ENCODE results near the gene PHC2. TPM values are rescaled to one million over a fixed set of nuclear protein-coding genes. Genes with fewer than 3 reads are reported as not detected.

PHC2 gene
- total RNA-seq, 1 experiment from 2014 or later, result 9.4 TPM

DNA sequence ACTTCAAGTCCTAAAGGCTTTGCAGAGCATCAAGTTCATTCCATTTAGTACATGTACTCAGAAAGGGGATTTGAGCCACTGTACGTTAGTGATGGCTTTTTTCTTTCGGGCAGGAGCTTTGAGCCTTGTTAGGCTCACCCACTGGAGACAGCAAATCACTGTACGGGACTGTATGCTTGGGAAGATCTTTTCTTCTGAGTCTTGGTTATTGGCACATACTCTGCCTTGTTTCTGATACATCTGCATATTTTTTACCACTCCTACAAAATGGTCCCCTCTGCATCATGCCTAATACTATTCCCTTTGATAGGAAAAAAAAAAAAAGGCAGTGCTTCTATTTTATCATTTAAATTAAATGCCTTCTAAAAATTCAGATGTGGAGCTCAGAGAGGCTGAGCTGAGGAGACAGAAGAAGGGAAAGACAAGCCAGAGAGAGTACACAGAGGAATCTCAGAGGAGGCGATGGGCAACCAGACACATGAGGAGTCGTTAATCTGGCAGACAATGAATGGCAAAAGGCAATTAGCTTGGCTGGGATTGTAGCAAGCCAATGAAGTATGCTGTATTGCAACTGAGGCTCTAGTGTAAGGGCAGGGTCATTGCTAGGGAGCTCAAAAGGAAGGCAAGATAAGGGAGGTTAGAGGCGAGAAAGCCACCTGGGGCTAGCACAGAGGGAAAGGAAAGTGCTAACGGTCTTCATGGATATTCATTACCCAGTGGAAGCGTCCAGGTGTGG is 39.4 kb downstream of the PHC2 start:
- H3K4me1 Mint-ChIP-seq, result peaks cover 12 to 26% of the 10 kb centered on the region in 2 experiments
- Histone ChIP-seq H3K79me2 (ENCODE audit: insufficient read depth, low read length) (no peaks in the 10 kb centered on the region), H3K79me1 (ENCODE audit: insufficient read depth, low read depth, low read length, poor library complexity, severe bottlenecking) (no peaks in the 10 kb centered on the region), H3K23me2 (ENCODE audit: insufficient read length, low read depth, low read length, poor library complexity, severe bottlenecking) (no peaks in the 10 kb centered on the region), H2BK15ac (ENCODE audit: low read depth, low read length) (no peak overlapping the region), H2AFZ (ENCODE audit: low read length) (no peak overlapping the region), H2AK5ac (ENCODE audit: insufficient read length, low read length) (no peak overlapping the region), H2BK5ac (ENCODE audit: insufficient read length, low read length) (no peak overlapping the region), H3K4me2 (ENCODE audit: insufficient read depth, insufficient read length, low read length) (no peak overlapping the region), H3K23ac (ENCODE audit: insufficient read length, low read depth, low read length) (no peak overlapping the region), H4K5ac (ENCODE audit: insufficient read length, low read depth, low read length) (no peak overlapping the region), H2BK120ac (ENCODE audit: low read depth, low read length, poor library complexity, severe bottlenecking) (no peak overlapping the region), H3K9me3 (ENCODE audit: control insufficient read depth, low read depth, low read length) (no peaks in the 10 kb centered on the region), H2BK12ac (ENCODE audit: insufficient read length, low read depth, low read length) (no peak overlapping the region), H3T11ph (ENCODE audit: low read length) (no peak overlapping the region), H4K20me1 (ENCODE audit: control insufficient read depth, insufficient read depth, insufficient read length) (peaks cover 3% of the 10 kb centered on the region), H3K4me1 (ENCODE audit: insufficient read depth, low read length) (peaks cover 4% of the 10 kb centered on the region; the same call in 1 of the 2 replicates), H3K14ac (ENCODE audit: insufficient read depth, low read length) (no peak overlapping the region), H3K9ac (ENCODE audit: extremely low read depth, insufficient read length, low read length) (no peak overlapping the region), H3K4ac (ENCODE audit: low read depth, low read length) (no peak overlapping the region), H3K18ac (ENCODE audit: insufficient read length, low read depth, low read length) (no peak overlapping the region), H3K56ac (ENCODE audit: insufficient read length, low read depth, low read length) (no peak overlapping the region), H4K91ac (ENCODE audit: insufficient read length, low read depth, low read length) (no peak overlapping the region), H3K27me3 (ENCODE audit: insufficient read depth, low read length) (no peaks in the 10 kb centered on the region), H2BK20ac (ENCODE audit: low read depth, low read length, poor library complexity, severe bottlenecking) (no peak overlapping the region), H4K8ac (replicated peaks; ENCODE audit: insufficient read length, low read depth, low read length) (no peak overlapping the region), H3K27ac (ENCODE audit: insufficient read length, low read depth, low read length) (no peak overlapping the region)
- H3K36me3 Mint-ChIP-seq (ENCODE audit: insufficient read depth in 1 of 3, low read depth in 3 of 3), result no peaks in the 10 kb centered on the region
- no peak overlapping the region for H3K27ac Mint-ChIP-seq
- H3K4me3 Mint-ChIP-seq, result no peak overlapping the region
- no peaks in the 10 kb centered on the region for H3K27me3 Mint-ChIP-seq (ENCODE audit: low read depth)
- no peaks in the 10 kb centered on the region for H3K9me3 Mint-ChIP-seq
- no CpG with 5 or more reads among the region's 8 CpGs for WGBS (ENCODE audit: extremely low coverage, insufficient read length, low lambda C conversion rate)
- DNase-seq, result no peak
- no peak for TF ChIP-seq CTCF (conservative IDR thresholded peaks at IDR 0.05)

Measured in H9 (cell line).